ENCODE results near the gene ZNF841.
"Not testable (repeated sequence)": the region's sequence is repeated elsewhere in the genome, so short reads cannot be mapped to it uniquely, and the experiment has no call there.

ZNF841 gene

GRCh38 chr19:52028027-52028779 is 67.4 kb downstream of the ZNF841 start, which contains the start of gene ZNF614:
ZNF614 (minus strand) TSS chr19:52028379; CDS start chr19:52025745, 2,634 bp downstream.
- DNase-seq (ENCODE audit: extremely low spot score) = peak; percentile 82
- TF ChIP-seq ELF4 (IDR thresholded peaks at IDR 0.05) = peak; percentile 40; the same call in 1 of the 2 replicates
- peak; percentile 62 for TF ChIP-seq NFRKB (IDR thresholded peaks at IDR 0.05)
- TF ChIP-seq SUZ12 (IDR thresholded peaks at IDR 0.05) = no peak
- TF ChIP-seq HDGF (IDR thresholded peaks at IDR 0.05; ENCODE audit: borderline replicate concordance) = no peak
- peak; percentile 92 for TF ChIP-seq L3MBTL2 (conservative IDR thresholded peaks at IDR 0.05)
- ChIA-PET POLR2A (interaction anchor here (0.7 to 1.2 kb wide), 2 partner anchors 20 to 21 kb away, joined by 3 to 10 read pairs; partner anchors contain the start of genes ZNF432 and ZNF615), CTCF (no interaction called here)

GRCh38 chr19:52026255-52026990 is 69.1 kb downstream of the ZNF841 start:
- CTCF ChIA-PET; DNase-seq (ENCODE audit: extremely low spot score): not testable (repeated sequence)
- POLR2A ChIA-PET = interaction anchor here (0.7 kb wide), 1 partner anchor 23 kb away, joined by 3 read pairs; no protein-coding TSS in a partner anchor

GRCh38 chr19:52024478-52024877 is 71.1 kb downstream of the ZNF841 start:
- POLR2A ChIA-PET; DNase-seq (ENCODE audit: extremely low spot score); CTCF ChIA-PET: not testable (repeated sequence)

- TF ChIP-seq LEF1 (IDR thresholded peaks at IDR 0.05; ENCODE audit: borderline replicate concordance) = no peak
- TF ChIP-seq BHLHE40 (IDR thresholded peaks at IDR 0.05; ENCODE audit: borderline replicate concordance) = no peak
- no peak for TF ChIP-seq FOXA1 (IDR thresholded peaks at IDR 0.05)
- no peak for DNase-seq (ENCODE audit: extremely low spot score)
- ChIA-PET CTCF (no interaction called here), POLR2A (no interaction called here)
Measured at GRCh38 chr19:52022193-52022592, 73.4 kb downstream of the ZNF841 start.

DNA sequence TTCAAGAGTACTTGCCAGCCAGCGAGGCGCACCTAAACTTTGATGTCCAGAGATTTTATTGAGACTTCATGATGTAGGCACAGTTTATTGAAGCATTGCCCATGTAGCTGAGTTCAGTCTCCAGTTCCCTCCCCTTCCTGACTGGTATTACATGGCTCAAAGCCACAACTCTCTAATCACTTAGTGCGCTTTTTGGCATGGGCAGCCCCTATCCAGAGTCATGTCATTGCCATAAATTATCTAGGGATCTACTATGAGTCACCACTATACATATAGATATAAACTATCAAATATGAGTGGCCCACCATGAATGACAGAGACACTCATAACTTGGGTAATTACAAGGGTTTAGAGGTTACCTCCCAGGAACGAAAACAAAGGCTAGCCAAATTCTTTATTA is 75.1 kb downstream of the ZNF841 start:
- CTCF ChIA-PET = no interaction called here
- no peak for TF ChIP-seq ELF4 (IDR thresholded peaks at IDR 0.05)
- TF ChIP-seq L3MBTL2 (conservative IDR thresholded peaks at IDR 0.05) = no peak
- no peak for TF ChIP-seq CTBP1 (IDR thresholded peaks at IDR 0.05; ENCODE audit: borderline replicate concordance)
- TF ChIP-seq SP1 (IDR thresholded peaks at IDR 0.05) = no peak
- TF ChIP-seq FOXA1 (IDR thresholded peaks at IDR 0.05) = no peak
- TF ChIP-seq FOXK2 (IDR thresholded peaks at IDR 0.05) = no peak
- TF ChIP-seq ARNT (IDR thresholded peaks at IDR 0.05) = no peak
- TF ChIP-seq FOXM1 (IDR thresholded peaks at IDR 0.05; ENCODE audit: borderline replicate concordance) = no peak
- no peak for TF ChIP-seq HDGF (IDR thresholded peaks at IDR 0.05; ENCODE audit: borderline replicate concordance)
- no peak for TF ChIP-seq ZNF384 (IDR thresholded peaks at IDR 0.05)
- TF ChIP-seq LEF1 (IDR thresholded peaks at IDR 0.05; ENCODE audit: borderline replicate concordance) = no peak
- no peak for TF ChIP-seq TARDBP (IDR thresholded peaks at IDR 0.05)
- no peak for TF ChIP-seq BHLHE40 (IDR thresholded peaks at IDR 0.05; ENCODE audit: borderline replicate concordance)
- no peak for TF ChIP-seq PKNOX1 (IDR thresholded peaks at IDR 0.05)
- no peak for TF ChIP-seq NFRKB (IDR thresholded peaks at IDR 0.05)
- no peak for TF ChIP-seq SUZ12 (IDR thresholded peaks at IDR 0.05)
- no peak for DNase-seq (ENCODE audit: extremely low spot score)
- POLR2A ChIA-PET = no interaction called here
